Muscle layer of colon (tissue), 2 donors: ENCODE measurements around the gene MAN2A2.
"Not testable (repeated sequence)": the region's sequence is repeated elsewhere in the genome, so short reads cannot be mapped to it uniquely, and the experiment has no call there.

Experiments
- H3K27ac ChIP-seq: one replicate; pipeline ENCODE4 v1.7.0; 2013; ENCODE audit warnings: low read depth, mild to moderate bottlenecking, low read length, moderate library complexity
- H3K27me3 ChIP-seq, 2 donors: one replicate each; pipeline ENCODE4 v1.7.0; 2013; ENCODE audit warnings: low read length in 2 of 2, mild to moderate bottlenecking in 2 of 2; ENCODE audit not compliant: insufficient read depth in 2 of 2, control insufficient read depth in 1 of 2
- H3K36me3 ChIP-seq: one replicate; pipeline ENCODE4 v1.7.0; 2013; ENCODE audit warnings: mild to moderate bottlenecking, low read length; ENCODE audit not compliant: insufficient read depth
- H3K4me1 ChIP-seq: one replicate; pipeline ENCODE4 v1.7.0; 2013; ENCODE audit warnings: mild to moderate bottlenecking, low read length; ENCODE audit not compliant: insufficient read depth
- H3K4me3 ChIP-seq, 2 donors: one replicate each; pipeline ENCODE4 v1.7.0; 2013; ENCODE audit warnings: low read length in 2 of 2, low read depth in 1 of 2, mild to moderate bottlenecking in 1 of 2, moderate library complexity in 1 of 2
- H3K9ac ChIP-seq: one replicate; pipeline ENCODE4 v1.7.0; 2013; ENCODE audit warnings: low read length
- H3K9me3 ChIP-seq: one replicate; pipeline ENCODE4 v1.7.0; 2013; ENCODE audit warnings: mild to moderate bottlenecking, low read length
- donor health status: abdominal sarcoma.
- donor health status: Adenocarcinoma of cecum.

Gene MAN2A2

GRCh38 chr15:90887037-90887481 is 16.0 kb upstream of the MAN2A2 start:
- Histone ChIP-seq H3K27me3 (no peaks in the 10 kb centered on the region), H3K36me3 (peaks cover 33% of the 10 kb centered on the region), H3K27ac (no peak overlapping the region), H3K4me1 (peaks cover 31% of the 10 kb centered on the region), H3K9ac (no peak overlapping the region), H3K4me3 (no peak overlapping the region), H3K9me3 (no peaks in the 10 kb centered on the region)

- Histone ChIP-seq H3K4me3 (no peak overlapping the region), H3K4me1 (peaks cover 20% of the 10 kb centered on the region), H3K9me3 (no peaks in the 10 kb centered on the region), H3K36me3 (peaks cover 54% of the 10 kb centered on the region), H3K9ac (no peak overlapping the region), H3K27ac (no peak overlapping the region), H3K27me3 (no peaks in the 10 kb centered on the region)
Measured at GRCh38 chr15:90889313-90889730, 13.8 kb upstream of the MAN2A2 start.

- H3K9ac ChIP-seq = no peak overlapping the region
- H3K27me3 ChIP-seq = no peaks in the 10 kb centered on the region
- peaks cover 58% of the 10 kb centered on the region for H3K36me3 ChIP-seq
- H3K27ac ChIP-seq = no peak overlapping the region
- H3K4me3 ChIP-seq = no peak overlapping the region
- peaks cover 16% of the 10 kb centered on the region for H3K4me1 ChIP-seq
- H3K9me3 ChIP-seq = no peaks in the 10 kb centered on the region
Measured at GRCh38 chr15:90889736-90890456, 13.2 kb upstream of the MAN2A2 start.

- H3K9me3 ChIP-seq = no peaks in the 10 kb centered on the region
- H3K36me3 ChIP-seq = peaks cover 67% of the 10 kb centered on the region
- H3K9ac ChIP-seq = no peak overlapping the region
- no peak overlapping the region for H3K27ac ChIP-seq
- H3K4me1 ChIP-seq = peaks cover 8% of the 10 kb centered on the region
- no peak overlapping the region for H3K4me3 ChIP-seq
- H3K27me3 ChIP-seq = no peaks in the 10 kb centered on the region
Measured at GRCh38 chr15:90890839-90891238, 12.3 kb upstream of the MAN2A2 start.

GRCh38 chr15:90891346-90891949 is 11.7 kb upstream of the MAN2A2 start:
- H3K36me3 ChIP-seq = peaks cover 68% of the 10 kb centered on the region

GRCh38 chr15:90892023-90892422 is 11.1 kb upstream of the MAN2A2 start:
- H3K4me1 ChIP-seq = no peaks in the 10 kb centered on the region
- H3K27ac ChIP-seq = no peak overlapping the region
- peaks cover 64% of the 10 kb centered on the region for H3K36me3 ChIP-seq
- no peak overlapping the region for H3K4me3 ChIP-seq
- no peaks in the 10 kb centered on the region for H3K27me3 ChIP-seq
- no peak overlapping the region for H3K9ac ChIP-seq
- H3K9me3 ChIP-seq = no peaks in the 10 kb centered on the region

More at GRCh38 chr15:90891346-90891949, 11.7 kb upstream of the MAN2A2 start:
- Histone ChIP-seq H3K9me3 (no peaks in the 10 kb centered on the region), H3K27ac (no peak overlapping the region), H3K4me1 (peaks cover 2% of the 10 kb centered on the region), H3K4me3 (no peak overlapping the region), H3K27me3 (no peaks in the 10 kb centered on the region), H3K9ac (no peak overlapping the region)

GRCh38 chr15:90892498-90893174 is 10.5 kb upstream of the MAN2A2 start:
- H3K4me3 ChIP-seq = no peak overlapping the region
- no peak overlapping the region for H3K27ac ChIP-seq
- no peaks in the 10 kb centered on the region for H3K27me3 ChIP-seq
- H3K36me3 ChIP-seq = peaks cover 58% of the 10 kb centered on the region
- no peaks in the 10 kb centered on the region for H3K4me1 ChIP-seq
- no peaks in the 10 kb centered on the region for H3K9me3 ChIP-seq
- no peak overlapping the region for H3K9ac ChIP-seq

- Histone ChIP-seq H3K27ac (no peak overlapping the region), H3K36me3 (peaks cover 56% of the 10 kb centered on the region)
Measured at GRCh38 chr15:90893175-90894090, 9.7 kb upstream of the MAN2A2 start.

GRCh38 chr15:90895571-90896117 is 7.5 kb upstream of the MAN2A2 start:
- Histone ChIP-seq H3K27me3 (no peaks in the 10 kb centered on the region), H3K9me3 (no peaks in the 10 kb centered on the region), H3K36me3 (peaks cover 52% of the 10 kb centered on the region), H3K27ac (no peak overlapping the region), H3K9ac (no peak overlapping the region), H3K4me1 (no peaks in the 10 kb centered on the region), H3K4me3 (no peak overlapping the region)

More at GRCh38 chr15:90893175-90894090, 9.7 kb upstream of the MAN2A2 start:
- H3K4me3 ChIP-seq = no peak overlapping the region
- H3K9ac ChIP-seq = no peak overlapping the region
- no peaks in the 10 kb centered on the region for H3K27me3 ChIP-seq
- no peaks in the 10 kb centered on the region for H3K4me1 ChIP-seq
- no peaks in the 10 kb centered on the region for H3K9me3 ChIP-seq

- H3K4me1 ChIP-seq, H3K9me3 ChIP-seq, H3K9ac ChIP-seq, H3K27ac ChIP-seq, H3K4me3 ChIP-seq, H3K27me3 ChIP-seq: not testable (repeated sequence)
- H3K36me3 ChIP-seq = peaks cover 37% of the 10 kb centered on the region
Measured at GRCh38 chr15:90897131-90897655, 5.9 kb upstream of the MAN2A2 start.
